Measurements from ENCODE around the gene PAWR.
"Not testable (repeated sequence)": the region's sequence is repeated elsewhere in the genome, so short reads cannot be mapped to it uniquely, and the experiment has no call there.

Gene PAWR

GRCh38 chr12:79585147-79585546 lies 105.6 kb downstream of the PAWR start:
- TF ChIP-seq MYC (IDR thresholded peaks at IDR 0.05; ENCODE audit: low read depth, low read length), result no peak
- TF ChIP-seq MAX (IDR thresholded peaks at IDR 0.05; ENCODE audit: low read depth, low read length), result no peak
- TF ChIP-seq POLR2A (IDR thresholded peaks at IDR 0.05; ENCODE audit: extremely low read depth, insufficient read length), result no peak
- TF ChIP-seq CTCF (IDR thresholded peaks at IDR 0.05; ENCODE audit: low read depth, low read length), result no peak
- no peak for DNase-seq (ENCODE audit: low read depth)
- no peak overlapping the region for H3K4me3 ChIP-seq (ENCODE audit: low read depth, low read length)

DNA sequence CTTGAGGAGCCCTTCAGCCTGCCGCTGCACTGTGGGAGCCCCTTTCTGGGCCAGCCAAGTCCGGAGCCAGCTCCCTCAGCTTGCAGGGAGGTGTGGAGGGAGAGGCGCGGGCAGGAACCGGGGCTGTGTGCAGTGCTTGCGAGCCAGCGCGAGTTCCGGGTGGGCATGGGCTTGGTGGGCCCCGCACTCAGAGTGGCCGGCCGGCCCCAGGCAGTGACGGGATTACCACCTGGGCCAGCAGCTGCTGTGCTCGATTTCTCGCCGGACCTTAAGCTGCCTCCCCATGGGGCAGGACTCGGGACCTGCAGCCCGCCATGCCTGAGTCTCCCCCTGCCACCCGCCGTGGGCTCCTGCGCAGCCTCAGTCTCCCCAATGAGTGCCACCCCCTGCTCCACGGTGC lies 116.9 kb downstream of the PAWR start:
- DNase-seq (ENCODE audit: low read depth), result no peak
- TF ChIP-seq CTCF (IDR thresholded peaks at IDR 0.05; ENCODE audit: low read depth, low read length) (no peak), MAX (IDR thresholded peaks at IDR 0.05; ENCODE audit: low read depth, low read length) (no peak)
- no peak overlapping the region for H3K4me3 ChIP-seq (ENCODE audit: low read depth, low read length)

DNA sequence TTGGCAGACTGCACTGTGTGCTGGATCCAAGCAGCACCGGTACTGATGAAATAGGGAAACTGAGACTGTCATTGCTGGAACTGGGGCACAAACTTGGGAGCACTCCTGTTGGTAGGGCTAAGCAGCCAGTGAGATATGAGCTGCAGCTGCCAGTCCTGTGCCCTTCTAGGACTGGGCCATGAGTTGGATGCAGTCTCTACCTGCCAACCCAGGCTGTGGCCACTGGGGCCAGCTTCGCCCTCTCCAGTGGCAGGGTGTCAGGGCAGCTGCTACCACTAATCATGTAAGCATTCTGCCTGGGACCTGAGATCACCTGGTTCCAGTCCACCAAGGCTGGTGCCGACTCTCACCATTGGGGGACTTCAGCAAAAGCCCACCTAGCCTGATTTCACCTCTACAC lies 121.1 kb downstream of the PAWR start:
- no peak for DNase-seq (ENCODE audit: low read depth)
- H3K4me3 ChIP-seq (ENCODE audit: low read depth, low read length), result no peak overlapping the region
- no peak for TF ChIP-seq MYC (IDR thresholded peaks at IDR 0.05; ENCODE audit: low read depth, low read length)
- no peak for TF ChIP-seq CTCF (IDR thresholded peaks at IDR 0.05; ENCODE audit: low read depth, low read length)
- no peak for TF ChIP-seq MAX (IDR thresholded peaks at IDR 0.05; ENCODE audit: low read depth, low read length)
- TF ChIP-seq POLR2A (IDR thresholded peaks at IDR 0.05; ENCODE audit: extremely low read depth, insufficient read length), result no peak

GRCh38 chr12:79567175-79567563 lies 123.6 kb downstream of the PAWR start:
- TF ChIP-seq POLR2A (IDR thresholded peaks at IDR 0.05; ENCODE audit: extremely low read depth, insufficient read length), result no peak
- TF ChIP-seq MAX (IDR thresholded peaks at IDR 0.05; ENCODE audit: low read depth, low read length), result no peak
- no peak for TF ChIP-seq MYC (IDR thresholded peaks at IDR 0.05; ENCODE audit: low read depth, low read length)
- TF ChIP-seq CTCF (IDR thresholded peaks at IDR 0.05; ENCODE audit: low read depth, low read length), result no peak
- DNase-seq (ENCODE audit: low read depth), result no peak
- H3K4me3 ChIP-seq (ENCODE audit: low read depth, low read length), result no peak overlapping the region

DNA sequence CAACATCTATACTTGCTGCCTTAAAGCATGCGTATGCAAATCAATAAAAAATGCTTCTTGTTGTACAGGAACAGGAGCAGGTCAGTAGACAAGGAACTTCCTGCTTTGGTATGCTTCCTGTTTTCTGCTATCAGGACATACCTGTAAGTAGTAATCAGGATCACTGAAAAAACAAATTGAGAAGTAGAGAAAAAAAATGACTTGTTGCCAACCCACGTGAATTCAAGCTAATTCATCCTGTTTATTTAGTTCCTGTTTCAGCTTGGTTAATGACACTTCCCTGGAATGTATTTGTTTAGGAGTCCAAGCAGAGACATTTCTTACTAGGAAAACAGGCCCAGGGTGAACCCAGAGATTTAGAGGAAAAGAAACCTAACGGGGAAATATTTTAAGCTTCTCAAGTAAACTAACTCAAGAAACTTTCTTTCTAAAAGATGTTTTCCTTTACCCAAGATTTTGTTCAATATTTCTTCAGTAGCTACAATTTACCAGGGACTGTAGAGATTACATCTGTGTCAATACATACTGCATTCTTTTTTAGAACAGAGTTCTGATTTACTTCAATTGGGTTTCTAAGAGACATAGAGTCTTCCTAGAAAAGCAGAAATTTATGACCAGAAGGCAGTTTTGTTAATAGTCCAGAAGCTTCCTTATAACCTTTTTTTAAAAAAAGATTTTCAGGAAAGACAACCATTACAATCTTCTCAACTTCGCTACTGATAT lies 124.2 kb downstream of the PAWR start:
- no peak overlapping the region for H3K4me3 ChIP-seq (ENCODE audit: low read depth, low read length)
- TF ChIP-seq MYC (IDR thresholded peaks at IDR 0.05; ENCODE audit: low read depth, low read length), result no peak
- no peak for TF ChIP-seq POLR2A (IDR thresholded peaks at IDR 0.05; ENCODE audit: extremely low read depth, insufficient read length)
- no peak for TF ChIP-seq MAX (IDR thresholded peaks at IDR 0.05; ENCODE audit: low read depth, low read length)
- TF ChIP-seq CTCF (IDR thresholded peaks at IDR 0.05; ENCODE audit: low read depth, low read length), result no peak
- no peak for DNase-seq (ENCODE audit: low read depth)

DNA sequence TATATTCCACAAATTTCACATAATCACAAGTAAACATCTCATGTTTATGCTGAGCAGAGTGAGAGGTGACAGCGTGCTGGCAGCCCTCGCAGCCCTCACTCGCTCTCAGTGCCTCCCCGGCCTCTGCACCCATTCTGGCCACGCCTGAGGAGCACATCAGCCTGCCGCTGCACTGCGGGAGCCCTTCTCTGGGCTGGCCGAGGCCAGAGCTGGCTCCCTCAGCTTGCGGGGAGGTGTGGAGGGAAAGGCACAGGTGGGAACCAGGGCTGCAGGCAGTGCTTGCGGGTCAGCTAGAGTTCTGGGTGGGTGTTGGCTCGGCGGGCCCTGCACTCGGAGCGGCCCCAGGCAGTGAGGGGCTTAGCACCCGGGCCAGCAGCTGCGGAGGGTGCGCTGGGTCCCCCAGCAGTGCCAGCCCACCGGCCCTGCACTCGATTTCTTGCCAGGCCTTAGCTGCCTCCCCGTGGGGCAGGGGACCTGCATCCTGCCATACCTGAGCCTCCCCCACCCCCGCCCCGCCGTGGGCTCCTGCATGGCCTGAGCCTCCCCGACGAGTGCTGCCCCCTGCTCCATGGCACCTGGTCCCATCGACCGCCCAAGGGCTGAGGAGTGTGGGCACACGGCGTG lies 125.9 kb downstream of the PAWR start:
- not testable (repeated sequence) for DNase-seq (ENCODE audit: low read depth); H3K4me3 ChIP-seq (ENCODE audit: low read depth, low read length)

Data from NB4 (cell line).